H1 (cell line): Measurements from ENCODE around the gene TP53BP2. TPM values are rescaled to one million over a fixed set of nuclear protein-coding genes. Genes with fewer than 3 reads are reported as not detected.

ENCODE experiments used
- CTCF ChIA-PET: fragments of 300-600 bp; sonication (Branson Sonifier 250); formaldehyde crosslinking; loops from one replicate; lab custom pipeline; 2021; ENCODE audit not compliant: partially characterized antibody; lab: Charles Lee
- POLR2A ChIA-PET: fragments of 300-600 bp; sonication (Branson Sonifier 250); formaldehyde crosslinking; loops from one replicate; lab custom pipeline; 2021; ENCODE audit warnings: inconsistent platforms; ENCODE audit not compliant: partially characterized antibody; lab: Charles Lee
- DNase-seq, 2 experiments: peaks; one replicate each; pipeline versions ENCODE4 v3.0.0 to v3.0.0-alpha.2; 2010 to 2022; ENCODE audit warnings: low spot score in 2 of 2, low read depth in 1 of 2, mixed read lengths in 1 of 2
- FAIRE-seq: peaks from 2 replicates; lab custom pipeline; 2011; peaks lifted over from hg19 to GRCh38; lab: Jason Lieb, UNC
- H2AFZ ChIP-seq: 2 replicates; pipeline ENCODE4 v1.8.1; 2012; ENCODE audit warnings: low read length, inconsistent platforms
- H2AK5ac ChIP-seq: 2 replicates; pipeline ENCODE4 v1.6.1; 2013; ENCODE audit warnings: low read depth, low read length
- H2BK120ac ChIP-seq: replicated peaks from 2 replicates; pipeline ENCODE3; 2013; ENCODE audit warnings: low read depth, low read length, inconsistent platforms
- H2BK12ac ChIP-seq: 2 replicates; pipeline ENCODE4 v1.6.1; 2013; ENCODE audit warnings: low read depth, low read length
- H2BK15ac ChIP-seq: 2 replicates; pipeline ENCODE4 v1.6.1; 2013; ENCODE audit warnings: low read length
- H2BK20ac ChIP-seq: 2 replicates; pipeline ENCODE4 v1.6.1; 2013; ENCODE audit warnings: low read length
- H2BK5ac ChIP-seq: 2 replicates; pipeline ENCODE4 v1.6.1; 2013; ENCODE audit warnings: low read depth, low read length
- H3K14ac ChIP-seq: 2 replicates; pipeline ENCODE4 v1.6.1; 2013; ENCODE audit warnings: inconsistent platforms; ENCODE audit not compliant: insufficient read length
- H3K18ac ChIP-seq: 2 replicates; pipeline ENCODE4 v1.6.1; 2013; ENCODE audit warnings: low read length; ENCODE audit errors: extremely low read depth
- H3K23ac ChIP-seq: 2 replicates; pipeline ENCODE4 v1.6.1; 2013; ENCODE audit warnings: inconsistent platforms; ENCODE audit not compliant: insufficient read length
- H3K23me2 ChIP-seq: 2 replicates; pipeline ENCODE4 v1.6.1; 2013; ENCODE audit warnings: low read depth, low read length
- H3K27ac ChIP-seq: 2 replicates; pipeline ENCODE4 v1.6.1; 2011; ENCODE audit warnings: low read depth, low read length, inconsistent platforms
- H3K27me3 ChIP-seq, 4 experiments: replicated peaks in 1 of 4; 1 replicate in 1 of 4; 2 replicates in 3 of 4; pipeline versions ENCODE4 v1.6.1 to v1.8.1; 2011 to 2013; ENCODE audit warnings: low read length in 3 of 4, mild to moderate bottlenecking in 3 of 4, inconsistent platforms in 2 of 4, mixed read lengths in 2 of 4, moderate library complexity in 1 of 4; ENCODE audit not compliant: control insufficient read depth in 3 of 4, insufficient read depth in 3 of 4; ENCODE audit errors: extremely low read depth in 1 of 4
- H3K36me3 ChIP-seq, 4 experiments: 2 replicates each; pipeline versions ENCODE4 v1.6.1 to v1.8.1; 2011 to 2013; ENCODE audit warnings: mild to moderate bottlenecking in 4 of 4, low read length in 3 of 4, moderate library complexity in 2 of 4, control low read depth in 1 of 4, inconsistent platforms in 1 of 4; ENCODE audit not compliant: insufficient read depth in 4 of 4, control insufficient read depth in 2 of 4
- H3K4ac ChIP-seq: replicated peaks from 2 replicates; pipeline ENCODE3; 2013; ENCODE audit warnings: low read length, low read depth, mixed read lengths, inconsistent platforms; ENCODE audit not compliant: insufficient read length
- H3K4me1 ChIP-seq, 4 experiments: replicated peaks in 1 of 4; 1 replicate in 1 of 4; 2 replicates in 3 of 4; pipeline versions ENCODE4 v1.6.1 to v1.8.1; 2011 to 2013; ENCODE audit warnings: low read length in 3 of 4, inconsistent platforms in 2 of 4, mixed read lengths in 1 of 4; ENCODE audit not compliant: insufficient read depth in 4 of 4, control insufficient read depth in 3 of 4
- H3K4me2 ChIP-seq, 2 experiments: 2 replicates each; pipeline versions ENCODE4 v1.6.1 to v1.8.1; 2011 to 2013; ENCODE audit warnings: low read depth in 2 of 2, low read length in 2 of 2, control low read depth in 1 of 2, inconsistent platforms in 1 of 2, mild to moderate bottlenecking in 1 of 2; ENCODE audit not compliant: insufficient read depth in 1 of 2
- H3K4me3 ChIP-seq, 4 experiments: fragments of 200-600, 300-600 bp in 1 of 4; sonication (generic), shearing (Covaris generic), sonication (Bioruptor Twin) in 1 of 4; 2 replicates each; pipeline versions ENCODE4 v1.5.1 to v1.8.1; 2011 to 2016; ENCODE audit warnings: low read length in 4 of 4, low read depth in 3 of 4, control low read depth in 2 of 4, inconsistent platforms in 2 of 4, mild to moderate bottlenecking in 2 of 4, mixed read lengths in 1 of 4, moderate library complexity in 1 of 4; ENCODE audit not compliant: insufficient read depth in 2 of 4; ENCODE audit errors: extremely low read depth in 1 of 4
- H3K56ac ChIP-seq: replicated peaks from 2 replicates; pipeline ENCODE3; 2013; ENCODE audit warnings: low read depth, mild to moderate bottlenecking, mixed read lengths, low read length, inconsistent platforms; ENCODE audit not compliant: insufficient read length
- H3K79me1 ChIP-seq: 2 replicates; pipeline ENCODE4 v1.6.1; 2013; ENCODE audit warnings: low read depth, low read length, control low read depth
- H3K79me2 ChIP-seq, 2 experiments: 2 replicates each; pipeline versions ENCODE4 v1.6.1 to v1.8.1; 2012 to 2013; ENCODE audit warnings: low read length in 2 of 2, mild to moderate bottlenecking in 2 of 2, inconsistent platforms in 1 of 2; ENCODE audit not compliant: insufficient read depth in 2 of 2, control insufficient read depth in 1 of 2
- H3K9ac ChIP-seq, 4 experiments: replicated peaks in 1 of 4; 1 replicate in 1 of 4; 2 replicates in 3 of 4; pipeline versions ENCODE4 v1.6.1 to v1.8.1; 2011 to 2013; ENCODE audit warnings: low read depth in 3 of 4, low read length in 3 of 4, control low read depth in 2 of 4, mild to moderate bottlenecking in 2 of 4, moderate library complexity in 2 of 4, inconsistent platforms in 1 of 4; ENCODE audit errors: extremely low read depth in 1 of 4
- H3K9me3 ChIP-seq, 2 experiments: 2 replicates each; pipeline versions ENCODE4 v1.6.1 to v1.8.1; 2012 to 2013; ENCODE audit warnings: mild to moderate bottlenecking in 2 of 2, moderate library complexity in 2 of 2, control low read depth in 1 of 2, inconsistent platforms in 1 of 2, low read depth in 1 of 2, low read length in 1 of 2, mixed read lengths in 1 of 2; ENCODE audit not compliant: insufficient read depth in 2 of 2
- H4K20me1 ChIP-seq, 2 experiments: replicated peaks in 1 of 2; 2 replicates each; pipeline versions ENCODE3 to v1.8.1; 2011 to 2013; ENCODE audit warnings: inconsistent platforms in 2 of 2, low read length in 2 of 2, mild to moderate bottlenecking in 1 of 2; ENCODE audit not compliant: insufficient read depth in 2 of 2, control insufficient read depth in 1 of 2
- H4K5ac ChIP-seq: 2 replicates; pipeline ENCODE4 v1.6.1; 2013; ENCODE audit warnings: low read length, low read depth, mixed read lengths, inconsistent platforms; ENCODE audit not compliant: insufficient read length
- H4K8ac ChIP-seq: 2 replicates; pipeline ENCODE4 v1.8.0; 2013; ENCODE audit warnings: mild to moderate bottlenecking, moderate library complexity, low read length, inconsistent platforms; ENCODE audit not compliant: insufficient read depth; ENCODE audit errors: extremely low read depth
- H4K91ac ChIP-seq: replicated peaks from 2 replicates; pipeline ENCODE3; 2013; ENCODE audit warnings: low read length, mixed read lengths, inconsistent platforms; ENCODE audit not compliant: insufficient read length
- ASH2L ChIP-seq: fragments of 200-600, 300-600 bp; sonication (generic); IDR thresholded peaks from one replicate; pipeline ENCODE4 v1.7.1; 2017; ENCODE audit warnings: low read length
- CEBPB ChIP-seq: IDR thresholded peaks from 2 replicates; pipeline ENCODE4 v1.6.1; 2012; ENCODE audit warnings: low read depth, low read length
- CREB1 ChIP-seq: IDR thresholded peaks from 2 replicates; pipeline ENCODE4 v1.6.1; 2012; ENCODE audit warnings: inconsistent platforms
- HDAC2 ChIP-seq, 2 experiments: fragments of 300-600 bp in 1 of 2; sonication (generic) in 1 of 2; IDR thresholded peaks; 2 replicates each; pipeline ENCODE4 v1.6.1; 2011 to 2012; ENCODE audit warnings: low read depth in 2 of 2, low read length in 2 of 2, mild to moderate bottlenecking in 2 of 2, moderate library complexity in 2 of 2, borderline replicate concordance in 1 of 2, inconsistent platforms in 1 of 2
- JUND ChIP-seq: IDR thresholded peaks from 2 replicates; pipeline ENCODE4 v1.6.1; 2011; ENCODE audit warnings: mild to moderate bottlenecking, improper control_type of control experiment, low read length
- MAFK ChIP-seq: IDR thresholded peaks from 2 replicates; pipeline ENCODE4 v1.6.1; 2012; ENCODE audit warnings: low read depth, mild to moderate bottlenecking, improper control_type of control experiment, low read length
- RAD21 ChIP-seq, 2 experiments: IDR thresholded peaks in 1 of 2; conservative IDR thresholded peaks in 1 of 2; 2 replicates each; pipeline ENCODE4 v1.6.1; 2011; ENCODE audit warnings: low read depth in 2 of 2, low read length in 2 of 2, improper control_type of control experiment in 1 of 2, inconsistent platforms in 1 of 2, mild to moderate bottlenecking in 1 of 2, moderate library complexity in 1 of 2
- RFX5 ChIP-seq: IDR thresholded peaks from 2 replicates; pipeline ENCODE4 v1.6.1; 2011; ENCODE audit warnings: low read depth, low read length, improper control_type of control experiment, borderline replicate concordance
- RXRA ChIP-seq: IDR thresholded peaks from 2 replicates; pipeline ENCODE4 v1.6.1; 2011; ENCODE audit warnings: low read depth, mild to moderate bottlenecking, low read length, moderate library complexity; ENCODE audit not compliant: insufficient read depth
- SIX5 ChIP-seq: IDR thresholded peaks from 2 replicates; pipeline ENCODE4 v1.6.1; 2011; ENCODE audit warnings: mild to moderate bottlenecking, low read depth, low read length
- ZNF274 ChIP-seq: IDR thresholded peaks from 2 replicates; pipeline ENCODE4 v1.7.0; 2012; ENCODE audit warnings: low read length, borderline replicate concordance; ENCODE audit errors: extremely low read depth
- WGBS, 2 experiments: shearing (Covaris generic) in 1 of 2; methylation state at CpG; one replicate each; pipeline versions ENCODE4 v1.1.6 to v1.1.7; 2013 to 2015; ENCODE audit warnings: low lambda C conversion rate in 2 of 2, mixed read lengths in 2 of 2, inconsistent platforms in 1 of 2, low coverage in 1 of 2, missing lambda C conversion rate in 1 of 2; ENCODE audit not compliant: insufficient replicate concordance in 2 of 2, insufficient coverage in 1 of 2, insufficient read length in 1 of 2; ENCODE audit errors: extremely low coverage in 1 of 2, missing lambda C conversion rate in 1 of 2; 5-methylcytosine and 5-hydroxymethylcytosine counted together
- polyA plus RNA-seq, 7 experiments: library from polyadenylated mRNA; depleted of rRNA in 3 of 7; stranded (reverse) in 5 of 7; unstranded in 2 of 7; fragments of >200 nt in 5 of 7; fragments of 200-250 nt in 2 of 7; gene quantifications; 1 replicate in 5 of 7; 2 replicates in 1 of 7; 4 replicates in 1 of 7; pipeline versions ENCODE4 v1.2.1 to v1.2.3, GENCODE V29; 2011 to 2013; ENCODE audit warnings: missing spikeins in 2 of 7, mixed read lengths in 2 of 7
- total RNA-seq: library from RNA; stranded (reverse); fragmentation: NEBNext Ultra II Directional; extraction: Animal tissue kit (Norgen Biotek cat#: 25700); gene quantifications from 2 replicates; pipeline ENCODE4 v1.2.1, GENCODE V29; 2021
- TF ChIP-seq, protein P1 (sequence below), 3 experiments: IDR thresholded peaks; 1 replicate in 2 of 3; 2 replicates in 1 of 3; pipeline versions ENCODE4 v1.5.1 to v1.6.1; 2011; ENCODE audit warnings: low read length in 3 of 3, mild to moderate bottlenecking in 3 of 3, inconsistent platforms in 2 of 3, low read depth in 1 of 3, moderate library complexity in 1 of 3; ENCODE audit not compliant: insufficient read depth in 1 of 3; ENCODE audit errors: control extremely low read depth in 1 of 3

The TP53BP2 gene
- total and polyA plus RNA-seq, 2 of the 8 experiments (the other 6 are each of a cell fraction or from before 2014, with no cell fraction given) = 18.0 to 38.7 TPM

DNA sequence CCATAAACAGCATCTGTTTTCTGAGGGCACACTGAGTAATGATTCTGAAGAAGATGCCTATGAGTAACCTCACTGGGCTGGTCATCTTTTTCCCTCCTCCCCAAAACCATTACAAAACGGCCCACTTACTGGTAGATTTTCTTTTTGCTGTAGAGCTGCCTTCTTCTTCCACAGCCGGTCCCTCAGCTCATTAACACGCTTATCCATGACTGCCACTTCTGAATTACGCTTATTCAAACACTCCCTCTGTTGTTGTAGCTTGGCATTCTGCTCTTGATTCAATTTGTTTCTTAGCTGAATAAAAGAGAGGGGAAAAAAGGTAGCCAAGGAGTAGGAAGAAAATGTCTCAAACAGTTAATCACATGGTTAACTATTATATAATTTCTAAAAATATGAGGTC, 43.1 kb downstream of the TP53BP2 start:
- Histone ChIP-seq H2BK15ac (no peak overlapping the region), H3K56ac (no peak overlapping the region), H3K18ac (no peak overlapping the region), H4K20me1 (peaks cover 0 to 1% of the 10 kb centered on the region in 2 experiments), H3K79me1 (no peaks in the 10 kb centered on the region), H3K4me1 (no peaks in the 10 kb centered on the region), H3K27me3 (no peaks in the 10 kb centered on the region), H3K4ac (no peak overlapping the region), H3K14ac (no peak overlapping the region), H3K4me2 (no peak overlapping the region), H3K9ac (no peak overlapping the region), H2BK120ac (no peak overlapping the region), H4K5ac (no peak overlapping the region), H3K4me3 (no peak overlapping the region)
- no peak for TF ChIP-seq MAFK
- TF ChIP-seq JUND = no peak
- TF ChIP-seq, protein P1, sequence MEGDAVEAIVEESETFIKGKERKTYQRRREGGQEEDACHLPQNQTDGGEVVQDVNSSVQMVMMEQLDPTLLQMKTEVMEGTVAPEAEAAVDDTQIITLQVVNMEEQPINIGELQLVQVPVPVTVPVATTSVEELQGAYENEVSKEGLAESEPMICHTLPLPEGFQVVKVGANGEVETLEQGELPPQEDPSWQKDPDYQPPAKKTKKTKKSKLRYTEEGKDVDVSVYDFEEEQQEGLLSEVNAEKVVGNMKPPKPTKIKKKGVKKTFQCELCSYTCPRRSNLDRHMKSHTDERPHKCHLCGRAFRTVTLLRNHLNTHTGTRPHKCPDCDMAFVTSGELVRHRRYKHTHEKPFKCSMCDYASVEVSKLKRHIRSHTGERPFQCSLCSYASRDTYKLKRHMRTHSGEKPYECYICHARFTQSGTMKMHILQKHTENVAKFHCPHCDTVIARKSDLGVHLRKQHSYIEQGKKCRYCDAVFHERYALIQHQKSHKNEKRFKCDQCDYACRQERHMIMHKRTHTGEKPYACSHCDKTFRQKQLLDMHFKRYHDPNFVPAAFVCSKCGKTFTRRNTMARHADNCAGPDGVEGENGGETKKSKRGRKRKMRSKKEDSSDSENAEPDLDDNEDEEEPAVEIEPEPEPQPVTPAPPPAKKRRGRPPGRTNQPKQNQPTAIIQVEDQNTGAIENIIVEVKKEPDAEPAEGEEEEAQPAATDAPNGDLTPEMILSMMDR (IDR thresholded peaks at IDR 0.05; ENCODE audit: control extremely low read depth in 1 of 3, insufficient read depth in 1 of 3, low read depth in 1 of 3, low read length in 3 of 3) = no peak
- no peak for TF ChIP-seq ZNF274
- TF ChIP-seq ASH2L = no peak
- no peak for TF ChIP-seq CEBPB
- TF ChIP-seq CREB1 = no peak
- TF ChIP-seq RFX5 = no peak
- no peak for TF ChIP-seq HDAC2 (IDR thresholded peaks at IDR 0.05; ENCODE audit: borderline replicate concordance in 1 of 2, low read depth in 2 of 2, low read length in 2 of 2)
- no peak for TF ChIP-seq RAD21 (IDR thresholded peaks at IDR 0.05 in 1 of 2, conservative IDR thresholded peaks at IDR 0.05 in 1 of 2; ENCODE audit: low read depth in 2 of 2, low read length in 2 of 2)
- TF ChIP-seq SIX5 = no peak
- TF ChIP-seq RXRA = no peak
- TF ChIP-seq, all 59 proteins: peak for 0
- Histone ChIP-seq H2AFZ (no peak overlapping the region), H2BK20ac (no peak overlapping the region), H3K36me3 (peaks cover 30 to 79% (median 57%) of the 10 kb centered on the region in 4 experiments), H4K8ac (no peak overlapping the region), H3K23ac (no peak overlapping the region), H3K23me2 (no peaks in the 10 kb centered on the region), H3K9me3 (no peaks in the 10 kb centered on the region; a peak in 1 of 4 replicates), H3K79me2 (no peaks in the 10 kb centered on the region; a peak in 1 of 4 replicates), H3K27ac (no peak overlapping the region), H4K91ac (no peak overlapping the region), H2AK5ac (no peak overlapping the region), H2BK5ac (no peak overlapping the region), H2BK12ac (no peak overlapping the region)
- FAIRE-seq = no peak
- WGBS, 2 experiments = 85% methylated on average over 4 of the region's 4 CpGs; no CpG with 5 or more reads in 1 of the 2 experiments
- DNase-seq = no peak
- POLR2A ChIA-PET = no interaction called here
- CTCF ChIA-PET = interaction anchor here (0.6 to 1.6 kb wide), 7 partner anchors 9 to 104 kb away, joined by 3 to 4 read pairs (median 3); no protein-coding TSS in a partner anchor
